HepG2 (cell line): ENCODE measurements around the gene CR2. TPM values are rescaled to one million over a fixed set of nuclear protein-coding genes. Genes with fewer than 3 reads are reported as not detected.

Experiments
- ATAC-seq: fragments of 200-7000 bp; cut with Tn5 transposase; 3 replicates; pipeline ENCODE4 v1.9.1; 2020; ENCODE audit warnings: mild to moderate bottlenecking, moderate library complexity
- BruUV-seq: library from RNA; stranded (reverse); fragments of 400-500 nt; replicated peaks from 2 replicates; lab custom pipeline; 2021; lab: Mats Ljungman, UMichigan
- CTCF ChIA-PET: fragments of 300-600 bp; formaldehyde crosslinking; extraction: SDS; loops from one replicate; lab custom pipeline; 2021; ENCODE audit warnings: low total read pairs, inconsistent platforms, low intra/inter-chr PET ratio; lab: Yijun Ruan, JAX
- POLR2A ChIA-PET: fragments of 350-600 bp; sonication (Branson Sonifier 250); formaldehyde crosslinking; loops from one replicate; lab custom pipeline; 2020; ENCODE audit warnings: antibody characterized with exemption, inconsistent platforms; lab: Yijun Ruan, JAX
- DNase-seq: peaks from one replicate; pipeline ENCODE4 v3.0.0-alpha.2; 2015; ENCODE audit warnings: low spot score
- FAIRE-seq: peaks from 3 replicates; lab custom pipeline; 2011; peaks lifted over from hg19 to GRCh38; lab: Jason Lieb, UNC
- H2AFZ ChIP-seq: one replicate; pipeline ENCODE4 v1.6.1; 2011; ENCODE audit warnings: low read length, inconsistent platforms
- H3K27ac ChIP-seq: fragments of 300-600 bp; 3 replicates; pipeline ENCODE4 v1.8.0; 2011; ENCODE audit warnings: mixed run types, mild to moderate bottlenecking, mixed read lengths, low read length, inconsistent platforms; ENCODE audit not compliant: insufficient read depth; ENCODE audit errors: extremely low read length
- H3K27me3 ChIP-seq, 2 experiments: fragments of 200-600 bp in 1 of 2; 2 replicates in 1 of 2; 3 replicates in 1 of 2; pipeline versions ENCODE4 v1.6.0 to v1.8.0; 2011; ENCODE audit warnings: low read length in 2 of 2, mild to moderate bottlenecking in 2 of 2, moderate library complexity in 2 of 2, inconsistent platforms in 1 of 2; ENCODE audit not compliant: insufficient read depth in 2 of 2, control insufficient read depth in 1 of 2
- H3K36me3 ChIP-seq, 2 experiments: fragments of 200-600 bp in 1 of 2; replicated peaks in 1 of 2; 2 replicates in 1 of 2; 3 replicates in 1 of 2; pipeline versions ENCODE4 v1.5.1 to v1.8.0; 2011; ENCODE audit warnings: low read length in 2 of 2, inconsistent platforms in 1 of 2; ENCODE audit not compliant: insufficient read depth in 2 of 2, control insufficient read depth in 1 of 2
- H3K4me1 ChIP-seq: 2 replicates; pipeline ENCODE4 v1.5.1; 2012; ENCODE audit warnings: low read length, inconsistent platforms; ENCODE audit not compliant: insufficient read depth
- H3K4me2 ChIP-seq: 2 replicates; pipeline ENCODE4 v1.6.0; 2011; ENCODE audit warnings: low read depth, low read length, inconsistent platforms
- H3K4me3 ChIP-seq, 3 experiments: fragments of 200-600 bp in 1 of 3; sonication (generic), shearing (Covaris generic) in 1 of 3; replicated peaks in 1 of 3; 2 replicates each; pipeline ENCODE4 v1.5.1; 2011 to 2016; ENCODE audit warnings: low read length in 3 of 3, inconsistent platforms in 2 of 3, low read depth in 2 of 3, mild to moderate bottlenecking in 2 of 3, control low read depth in 1 of 3, mixed read lengths in 1 of 3; ENCODE audit not compliant: insufficient read depth in 1 of 3
- H3K79me2 ChIP-seq: one replicate; pipeline ENCODE4 v1.6.1; 2011; ENCODE audit warnings: low read length, inconsistent platforms; ENCODE audit not compliant: insufficient read depth
- H3K9ac ChIP-seq: 2 replicates; pipeline ENCODE4 v1.6.0; 2011; ENCODE audit warnings: mild to moderate bottlenecking, low read depth, low read length, inconsistent platforms; ENCODE audit not compliant: insufficient read depth
- H3K9me3 ChIP-seq: 2 replicates; pipeline ENCODE4 v1.5.1; 2012; ENCODE audit warnings: mild to moderate bottlenecking, low read length
- H4K20me1 ChIP-seq: 2 replicates; pipeline ENCODE4 v1.6.0; 2011; ENCODE audit warnings: inconsistent platforms, mild to moderate bottlenecking, low read length, moderate library complexity; ENCODE audit not compliant: insufficient read depth
- ATAD3A ChIP-seq: sonication (generic); formaldehyde crosslinking; IDR thresholded peaks from 2 replicates; pipeline ENCODE4 v1.4.0; 2020; ENCODE audit warnings: missing genetic modification reagents
- GTF2F1 ChIP-seq: fragments of 150-350 bp; IDR thresholded peaks from 2 replicates; pipeline ENCODE4 v1.6.1; 2014; ENCODE audit warnings: low read length
- HIVEP1 ChIP-seq: sonication (generic); formaldehyde crosslinking; IDR thresholded peaks from 2 replicates; pipeline ENCODE4 v1.4.0; 2020; ENCODE audit warnings: mild to moderate bottlenecking, missing genetic modification reagents
- KDM5B ChIP-seq: sonication (generic); formaldehyde crosslinking; IDR thresholded peaks from 2 replicates; pipeline ENCODE4 v1.4.0; 2020; ENCODE audit warnings: missing genetic modification reagents, mild to moderate bottlenecking, borderline replicate concordance
- MTA1 ChIP-seq: sonication (generic); formaldehyde crosslinking; IDR thresholded peaks from 2 replicates; pipeline ENCODE4 v1.4.0; 2020; ENCODE audit warnings: missing genetic modification reagents, mild to moderate bottlenecking, borderline replicate concordance
- RARG ChIP-seq: sonication (generic); formaldehyde crosslinking; IDR thresholded peaks from 2 replicates; pipeline ENCODE4 v1.4.0; 2020; ENCODE audit warnings: low read depth, mild to moderate bottlenecking, missing genetic modification reagents
- RELA ChIP-seq: sonication (generic); formaldehyde crosslinking; IDR thresholded peaks from 2 replicates; pipeline ENCODE4 v1.4.0; 2020; ENCODE audit warnings: missing genetic modification reagents
- SKI ChIP-seq: fragments of 450-650 bp; IDR thresholded peaks from one replicate; pipeline ENCODE4 v1.6.1; 2018; ENCODE audit warnings: mild to moderate bottlenecking; ENCODE audit not compliant: partially characterized antibody
- YEATS4 ChIP-seq: sonication (generic); formaldehyde crosslinking; IDR thresholded peaks from 2 replicates; pipeline ENCODE4 v1.4.0; 2020; ENCODE audit warnings: missing genetic modification reagents, borderline replicate concordance
- ZNF256 ChIP-seq: sonication (generic); formaldehyde crosslinking; conservative IDR thresholded peaks from 2 replicates; pipeline ENCODE4 v1.4.0; 2020; ENCODE audit warnings: missing genetic modification reagents
- ZNF3 ChIP-seq: IDR thresholded peaks from 2 replicates; pipeline ENCODE4 v1.7.0; 2017; ENCODE audit warnings: inconsistent platforms
- ZNF501 ChIP-seq: sonication (generic); formaldehyde crosslinking; IDR thresholded peaks from 2 replicates; pipeline ENCODE4 v1.5.1; 2020; ENCODE audit warnings: mild to moderate bottlenecking, moderate library complexity, missing genetic modification reagents
- ZSCAN9 ChIP-seq: IDR thresholded peaks from 2 replicates; pipeline ENCODE4 v1.6.1; 2016; ENCODE audit warnings: borderline replicate concordance
- WGBS: methylation state at CpG from one replicate; pipeline ENCODE4 v1.1.6; 2017; ENCODE audit warnings: low lambda C conversion rate; 5-methylcytosine and 5-hydroxymethylcytosine counted together
- in situ Hi-C: cut with HindIII; loops from 2 replicates; pipeline ENCODE4 v1.10.0; 2017; ENCODE audit warnings: low pct_unique_long_range_greater_than_20kb; ENCODE audit not compliant: extremely low pct_ligation_motif_present
- intact Hi-C: fragments of 100-400 bp; cut with micrococcal nuclease; formaldehyde crosslinking; loops from one replicate; pipeline ENCODE4 v1.10.0; 2022; ENCODE audit not compliant: unreplicated experiment
- polyA plus RNA-seq, 8 experiments: library from polyadenylated mRNA; depleted of rRNA in 3 of 8; stranded (reverse) in 7 of 8; unstranded in 1 of 8; fragments of >200 nt; fragmentation: Illumina TruSeq in 4 of 8; extraction: Trizol in 4 of 8; gene quantifications; 2 replicates each; pipeline versions ENCODE4 v1.2.1 to v1.2.3, GENCODE V29; 2011 to 2016; ENCODE audit warnings: low read depth in 4 of 8, missing spikeins in 1 of 8, mixed read lengths in 1 of 8; ENCODE audit not compliant: insufficient read depth in 1 of 8
- total RNA-seq, 5 experiments: library from RNA; depleted of rRNA; stranded (reverse); fragments of >200 nt; fragmentation: Illumina TruSeq; extraction: Trizol; gene quantifications; 2 replicates each; pipeline ENCODE4 v1.2.3, GENCODE V29; 2016; ENCODE audit warnings: low read depth in 1 of 5
- TF ChIP-seq, protein P1 (sequence below): sonication (generic); formaldehyde crosslinking; IDR thresholded peaks from 2 replicates; pipeline ENCODE4 v1.8.0; 2022; ENCODE audit warnings: low read depth, missing genetic modification reagents
- TF ChIP-seq, protein P2 (sequence below): sonication (generic); formaldehyde crosslinking; IDR thresholded peaks from 2 replicates; pipeline ENCODE4 v1.4.0; 2020; ENCODE audit warnings: missing genetic modification reagents, borderline replicate concordance
- TF ChIP-seq, protein P3 (sequence below): sonication (generic); formaldehyde crosslinking; IDR thresholded peaks from 2 replicates; pipeline ENCODE4 v1.5.0; 2020; ENCODE audit warnings: mild to moderate bottlenecking, missing genetic modification reagents
- TF ChIP-seq, protein P4 (sequence below): sonication (generic); formaldehyde crosslinking; IDR thresholded peaks from 2 replicates; pipeline ENCODE4 v1.4.0; 2020; ENCODE audit warnings: mild to moderate bottlenecking, missing genetic modification reagents
- TF ChIP-seq, protein P5 (sequence below): sonication (generic); formaldehyde crosslinking; IDR thresholded peaks from 2 replicates; pipeline ENCODE4 v1.5.1; 2020; ENCODE audit warnings: missing genetic modification reagents, mild to moderate bottlenecking, borderline replicate concordance

The CR2 gene
- total and polyA plus RNA-seq, 2 of the 13 experiments (the other 11 are each of a cell fraction or from before 2014, with no cell fraction given), result not detected

DNA sequence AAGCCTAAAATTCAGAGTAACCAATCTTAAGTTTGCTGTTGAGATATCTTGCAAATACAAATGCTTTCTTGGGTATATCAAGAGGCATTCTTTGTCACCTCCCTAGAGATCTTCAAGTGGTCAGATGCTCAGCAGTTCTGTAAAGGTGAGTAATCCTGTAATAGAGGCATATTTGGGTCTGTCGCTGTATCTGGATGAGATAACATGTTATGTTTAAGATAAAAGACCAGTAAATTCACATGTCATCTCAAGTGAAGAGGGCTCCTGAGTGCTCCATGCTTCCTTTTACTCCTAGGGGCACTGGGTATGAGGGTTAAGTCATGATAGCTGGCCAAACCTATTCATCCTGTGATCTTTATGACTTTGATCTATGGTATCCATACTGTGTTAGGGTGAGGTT is 7.5 kb downstream of the CR2 start:
- BruUV-seq, result no TSS peak
- Histone ChIP-seq H3K4me3 (no peak overlapping the region), H3K4me2 (no peak overlapping the region), H3K4me1 (no peaks in the 10 kb centered on the region), H3K36me3 (no peaks in the 10 kb centered on the region), H3K27me3 (peaks cover 0 to 4% of the 10 kb centered on the region in 2 experiments; a peak in 1 of 5 replicates), H3K9me3 (no peaks in the 10 kb centered on the region), H3K27ac (no peak overlapping the region), H3K79me2 (no peaks in the 10 kb centered on the region), H3K9ac (no peak overlapping the region), H2AFZ (no peak overlapping the region), H4K20me1 (no peaks in the 10 kb centered on the region)
- in situ Hi-C loops, result no loop called here
- ChIA-PET CTCF (no interaction called here), POLR2A (no interaction called here)
- TF ChIP-seq ZSCAN9 (CRISPR knock-in tag) (no peak), HIVEP1 (CRISPR knock-in tag) (no peak), KDM5B (no peak), GTF2F1 (no peak), RARG (CRISPR knock-in tag) (no peak), MTA1 (CRISPR knock-in tag) (no peak), ZNF501 (no peak), ZNF256 (no peak), ZNF3 (no peak), RELA (CRISPR knock-in tag) (no peak), YEATS4 (CRISPR knock-in tag) (no peak), SKI (no peak), ATAD3A (CRISPR knock-in tag) (no peak)
- TF ChIP-seq, protein P1, sequence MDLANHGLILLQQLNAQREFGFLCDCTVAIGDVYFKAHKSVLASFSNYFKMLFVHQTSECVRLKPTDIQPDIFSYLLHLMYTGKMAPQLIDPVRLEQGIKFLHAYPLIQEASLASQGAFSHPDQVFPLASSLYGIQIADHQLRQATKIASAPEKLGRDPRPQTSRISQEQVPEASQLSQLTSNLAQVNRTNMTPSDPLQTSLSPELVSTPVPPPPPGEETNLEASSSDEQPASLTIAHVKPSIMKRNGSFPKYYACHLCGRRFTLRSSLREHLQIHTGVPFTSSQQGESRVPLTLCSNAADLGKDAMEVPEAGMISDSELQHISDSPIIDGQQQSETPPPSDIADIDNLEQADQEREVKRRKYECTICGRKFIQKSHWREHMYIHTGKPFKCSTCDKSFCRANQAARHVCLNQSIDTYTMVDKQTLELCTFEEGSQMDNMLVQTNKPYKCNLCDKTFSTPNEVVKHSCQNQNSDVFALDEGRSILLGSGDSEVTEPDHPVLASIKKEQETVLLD (CRISPR knock-in tag), result no peak
- TF ChIP-seq, protein P2, sequence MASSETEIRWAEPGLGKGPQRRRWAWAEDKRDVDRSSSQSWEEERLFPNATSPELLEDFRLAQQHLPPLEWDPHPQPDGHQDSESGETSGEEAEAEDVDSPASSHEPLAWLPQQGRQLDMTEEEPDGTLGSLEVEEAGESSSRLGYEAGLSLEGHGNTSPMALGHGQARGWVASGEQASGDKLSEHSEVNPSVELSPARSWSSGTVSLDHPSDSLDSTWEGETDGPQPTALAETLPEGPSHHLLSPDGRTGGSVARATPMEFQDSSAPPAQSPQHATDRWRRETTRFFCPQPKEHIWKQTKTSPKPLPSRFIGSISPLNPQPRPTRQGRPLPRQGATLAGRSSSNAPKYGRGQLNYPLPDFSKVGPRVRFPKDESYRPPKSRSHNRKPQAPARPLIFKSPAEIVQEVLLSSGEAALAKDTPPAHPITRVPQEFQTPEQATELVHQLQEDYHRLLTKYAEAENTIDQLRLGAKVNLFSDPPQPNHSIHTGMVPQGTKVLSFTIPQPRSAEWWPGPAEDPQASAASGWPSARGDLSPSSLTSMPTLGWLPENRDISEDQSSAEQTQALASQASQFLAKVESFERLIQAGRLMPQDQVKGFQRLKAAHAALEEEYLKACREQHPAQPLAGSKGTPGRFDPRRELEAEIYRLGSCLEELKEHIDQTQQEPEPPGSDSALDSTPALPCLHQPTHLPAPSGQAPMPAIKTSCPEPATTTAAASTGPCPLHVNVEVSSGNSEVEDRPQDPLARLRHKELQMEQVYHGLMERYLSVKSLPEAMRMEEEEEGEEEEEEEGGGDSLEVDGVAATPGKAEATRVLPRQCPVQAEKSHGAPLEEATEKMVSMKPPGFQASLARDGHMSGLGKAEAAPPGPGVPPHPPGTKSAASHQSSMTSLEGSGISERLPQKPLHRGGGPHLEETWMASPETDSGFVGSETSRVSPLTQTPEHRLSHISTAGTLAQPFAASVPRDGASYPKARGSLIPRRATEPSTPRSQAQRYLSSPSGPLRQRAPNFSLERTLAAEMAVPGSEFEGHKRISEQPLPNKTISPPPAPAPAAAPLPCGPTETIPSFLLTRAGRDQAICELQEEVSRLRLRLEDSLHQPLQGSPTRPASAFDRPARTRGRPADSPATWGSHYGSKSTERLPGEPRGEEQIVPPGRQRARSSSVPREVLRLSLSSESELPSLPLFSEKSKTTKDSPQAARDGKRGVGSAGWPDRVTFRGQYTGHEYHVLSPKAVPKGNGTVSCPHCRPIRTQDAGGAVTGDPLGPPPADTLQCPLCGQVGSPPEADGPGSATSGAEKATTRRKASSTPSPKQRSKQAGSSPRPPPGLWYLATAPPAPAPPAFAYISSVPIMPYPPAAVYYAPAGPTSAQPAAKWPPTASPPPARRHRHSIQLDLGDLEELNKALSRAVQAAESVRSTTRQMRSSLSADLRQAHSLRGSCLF (CRISPR knock-in tag), result no peak
- TF ChIP-seq, protein P3, sequence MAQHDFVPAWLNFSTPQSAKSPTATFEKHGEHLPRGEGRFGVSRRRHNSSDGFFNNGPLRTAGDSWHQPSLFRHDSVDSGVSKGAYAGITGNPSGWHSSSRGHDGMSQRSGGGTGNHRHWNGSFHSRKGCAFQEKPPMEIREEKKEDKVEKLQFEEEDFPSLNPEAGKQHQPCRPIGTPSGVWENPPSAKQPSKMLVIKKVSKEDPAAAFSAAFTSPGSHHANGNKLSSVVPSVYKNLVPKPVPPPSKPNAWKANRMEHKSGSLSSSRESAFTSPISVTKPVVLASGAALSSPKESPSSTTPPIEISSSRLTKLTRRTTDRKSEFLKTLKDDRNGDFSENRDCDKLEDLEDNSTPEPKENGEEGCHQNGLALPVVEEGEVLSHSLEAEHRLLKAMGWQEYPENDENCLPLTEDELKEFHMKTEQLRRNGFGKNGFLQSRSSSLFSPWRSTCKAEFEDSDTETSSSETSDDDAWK (CRISPR knock-in tag), result no peak
- TF ChIP-seq, protein P4, sequence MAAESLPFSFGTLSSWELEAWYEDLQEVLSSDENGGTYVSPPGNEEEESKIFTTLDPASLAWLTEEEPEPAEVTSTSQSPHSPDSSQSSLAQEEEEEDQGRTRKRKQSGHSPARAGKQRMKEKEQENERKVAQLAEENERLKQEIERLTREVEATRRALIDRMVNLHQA (CRISPR knock-in tag), result no peak
- TF ChIP-seq, protein P5, sequence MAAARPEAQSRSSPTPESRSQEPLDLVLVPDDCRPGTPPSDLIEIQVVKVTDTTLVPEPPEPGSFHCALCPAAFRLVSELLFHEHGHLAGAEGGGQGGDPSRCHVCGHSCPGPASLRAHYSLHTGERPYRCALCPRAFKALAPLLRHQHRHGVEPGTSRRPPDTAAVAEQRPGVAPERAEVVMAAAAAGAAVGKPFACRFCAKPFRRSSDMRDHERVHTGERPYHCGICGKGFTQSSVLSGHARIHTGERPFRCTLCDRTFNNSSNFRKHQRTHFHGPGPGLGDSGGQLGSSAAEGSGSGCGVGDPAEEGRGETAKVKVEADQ (CRISPR knock-in tag), result no peak
- 6% methylated on average over 1 of the region's 1 CpG for WGBS
- ATAC-seq, result no peak
- intact Hi-C loops, result no loop called here
- FAIRE-seq, result no peak
- no peak for DNase-seq
